Midbrain (tissue), 1 donor: ENCODE results near the gene FOXRED2.
"Not testable (repeated sequence)": the region's sequence is repeated elsewhere in the genome, so short reads cannot be mapped to it uniquely, and the experiment has no call there.

Experiments used
- DNase-seq: peaks from one replicate; lab custom pipeline; 2025; lab: John Stamatoyannopoulos, UW

The FOXRED2 gene

GRCh38 chr22:36469094-36469710, 37.6 kb downstream of the FOXRED2 start:
- DNase-seq, result no peak

DNA sequence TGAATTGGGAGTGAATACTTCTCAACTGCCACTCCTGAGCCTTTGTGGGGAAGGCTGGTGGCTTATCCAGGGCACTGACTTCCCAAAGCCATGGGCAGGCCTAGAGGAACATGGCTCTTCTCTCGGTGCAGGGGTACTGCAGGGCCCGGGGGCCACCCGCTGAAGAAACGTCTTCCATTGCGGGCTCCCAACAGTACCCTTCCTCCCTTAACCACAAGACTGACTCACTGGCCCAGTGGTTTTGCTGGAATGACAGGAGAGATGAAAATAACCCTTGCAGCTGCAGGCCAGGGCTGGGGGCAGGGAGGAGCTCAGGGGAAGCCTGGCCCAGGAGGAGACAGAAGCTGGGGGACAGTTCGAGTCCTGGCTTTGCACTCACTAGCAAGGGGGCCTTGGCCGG, 38.9 kb downstream of the FOXRED2 start:
- no peak for DNase-seq

DNA sequence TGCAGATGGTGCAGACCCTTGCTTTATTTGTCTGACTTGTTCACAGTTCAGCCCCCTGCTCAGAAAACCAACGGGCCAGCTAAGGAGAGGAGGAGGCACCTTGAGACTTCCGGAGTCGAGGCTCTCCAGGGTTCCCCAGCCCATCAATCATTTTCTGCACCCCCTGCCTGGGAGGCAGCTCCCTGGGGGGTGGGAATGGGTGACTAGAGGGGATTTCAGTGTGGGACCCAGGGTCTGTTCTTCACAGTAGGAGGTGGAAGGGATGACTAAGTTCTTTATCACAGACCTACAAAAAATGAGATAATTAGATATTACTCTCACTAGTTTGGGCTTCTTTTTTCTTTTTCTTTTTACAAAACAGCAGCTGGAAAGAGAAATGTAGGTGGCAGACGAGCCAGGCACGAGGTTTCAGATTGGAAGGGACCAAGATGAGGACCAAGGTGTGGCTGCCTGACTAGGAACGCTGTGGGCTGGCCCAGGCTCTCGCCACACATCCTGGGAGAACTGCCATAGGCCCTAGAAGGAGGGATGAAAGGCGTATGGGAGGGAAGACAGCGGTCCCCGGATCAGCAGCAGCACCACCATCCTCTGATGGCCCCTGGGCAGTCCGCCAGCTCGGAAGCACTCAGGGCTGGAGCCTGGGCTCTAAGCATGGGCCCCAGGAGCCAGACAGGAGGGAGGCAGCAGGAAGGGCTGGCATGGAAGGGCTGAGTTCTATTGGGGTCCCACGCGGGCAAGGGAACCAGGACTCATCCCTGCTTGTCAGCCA, 39.6 kb downstream of the FOXRED2 start:
- DNase-seq, result no peak

DNA sequence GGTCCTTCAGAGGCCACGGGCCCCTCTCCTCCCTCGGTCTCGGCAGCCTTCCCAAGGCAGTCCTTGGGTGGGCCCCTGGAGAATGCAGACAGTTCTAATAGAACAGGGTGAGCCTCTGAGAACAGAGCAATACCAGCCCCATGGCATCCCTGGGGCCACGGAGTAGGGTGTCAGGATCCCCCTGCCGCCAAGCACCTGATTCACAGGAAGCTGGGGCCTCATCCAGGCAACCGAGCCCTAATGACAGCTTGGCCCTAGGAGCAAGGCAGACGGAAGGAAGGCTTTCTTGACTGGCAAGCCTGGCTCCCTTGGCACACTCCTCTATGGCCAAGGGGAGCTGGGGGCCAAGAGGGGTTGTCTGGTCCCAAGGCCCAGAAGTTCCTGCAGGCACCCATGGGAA, 40.6 kb downstream of the FOXRED2 start:
- no peak for DNase-seq

GRCh38 chr22:36465232-36466021, 41.4 kb downstream of the FOXRED2 start:
- DNase-seq, result no peak

DNA sequence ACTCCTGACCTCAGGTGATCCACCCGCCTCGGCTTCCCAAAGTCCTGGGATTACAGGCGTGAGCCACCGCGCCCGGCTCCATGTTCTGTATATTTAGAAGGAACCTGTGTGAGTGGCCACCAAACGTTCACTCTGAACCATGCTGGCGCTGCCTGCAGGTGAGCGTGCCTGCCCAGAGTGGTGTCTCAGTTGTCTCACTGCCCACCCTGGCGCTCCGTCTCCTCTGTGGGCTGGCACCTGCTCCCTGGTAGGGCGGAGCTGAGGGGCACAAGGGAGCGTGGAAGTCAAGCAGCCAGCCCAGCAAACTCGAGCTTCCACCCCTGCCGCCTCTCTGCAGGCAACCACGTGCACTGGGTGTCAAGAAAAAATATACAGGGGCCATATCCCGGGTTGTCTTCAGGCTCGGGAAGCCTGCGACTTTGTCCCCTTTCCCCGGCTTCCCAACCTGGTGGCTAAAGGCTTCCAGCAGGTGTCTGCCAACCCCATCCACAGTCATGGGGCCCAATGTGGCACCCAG, 42.1 kb downstream of the FOXRED2 start:
- DNase-seq, result no peak

DNA sequence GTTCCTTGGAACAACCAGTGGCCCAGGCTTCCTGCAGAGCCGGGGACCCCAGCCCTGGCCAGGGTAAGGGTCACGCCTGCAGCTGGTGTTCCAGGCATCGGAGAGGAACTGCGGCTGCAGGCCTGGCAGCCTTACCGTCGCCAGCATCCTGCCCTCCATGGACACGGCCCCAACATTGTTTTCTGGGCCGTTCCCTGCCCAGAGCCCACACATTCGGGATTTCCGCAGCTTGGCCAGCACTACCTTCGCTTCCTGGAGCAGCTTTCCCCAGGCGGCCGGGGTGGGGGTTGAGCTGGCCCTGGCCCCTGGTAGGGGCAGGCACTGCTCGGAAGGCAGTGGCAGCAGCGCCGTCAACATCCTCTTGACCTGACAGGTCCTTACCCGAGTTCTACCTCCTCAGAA, 43.1 kb downstream of the FOXRED2 start:
- DNase-seq, result no peak

GRCh38 chr22:36461665-36462649, 44.9 kb downstream of the FOXRED2 start:
- no peak for DNase-seq

GRCh38 chr22:36460202-36460601, 46.6 kb downstream of the FOXRED2 start:
- DNase-seq, result no peak

- no peak for DNase-seq
Observed at GRCh38 chr22:36457688-36458450, 49.0 kb downstream of the FOXRED2 start.

GRCh38 chr22:36456464-36456845, 50.4 kb downstream of the FOXRED2 start:
- no peak for DNase-seq

DNA sequence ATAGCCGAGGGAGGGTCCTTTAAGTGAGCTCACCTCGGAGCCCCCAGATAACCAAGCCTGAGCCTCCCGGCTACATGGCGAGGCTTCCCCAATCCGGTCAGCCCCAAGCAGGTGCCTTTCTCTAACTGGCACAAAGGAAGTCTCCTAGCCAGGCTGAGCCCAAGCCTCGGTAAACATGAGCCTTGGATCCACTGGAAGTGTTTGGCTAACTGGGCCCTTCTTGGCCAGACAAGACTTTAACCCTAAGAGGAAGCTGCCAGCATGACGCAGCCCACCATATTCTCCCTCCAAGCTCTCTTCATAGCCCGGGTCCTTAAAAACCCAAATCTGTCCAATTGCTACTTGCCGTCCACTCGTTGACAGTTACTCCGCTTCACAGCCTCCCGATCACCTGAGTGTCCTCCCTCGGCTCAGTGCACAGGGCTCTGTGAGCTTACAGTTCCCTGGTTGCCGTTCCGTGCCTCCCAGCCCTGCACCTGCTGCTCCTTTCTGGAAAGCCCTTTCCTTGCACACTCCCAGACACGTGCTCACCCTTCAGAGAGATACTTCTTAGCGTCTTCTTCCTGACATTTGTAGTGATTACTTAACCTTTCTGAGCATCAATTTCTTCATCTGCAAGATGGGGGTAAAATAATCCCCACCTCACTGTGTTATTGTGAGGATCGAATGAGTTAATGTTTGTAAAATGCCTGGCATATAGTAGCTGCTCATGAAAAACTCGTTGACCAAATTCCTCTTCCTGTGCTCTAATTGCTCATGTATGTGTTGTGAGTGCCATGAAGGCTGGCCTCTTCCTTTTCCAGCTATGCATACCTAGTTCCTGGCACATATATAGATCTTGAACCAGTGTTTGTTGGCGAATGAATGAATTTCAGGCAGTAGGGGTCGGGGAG, 51.0 kb downstream of the FOXRED2 start:
- no peak for DNase-seq

DNA sequence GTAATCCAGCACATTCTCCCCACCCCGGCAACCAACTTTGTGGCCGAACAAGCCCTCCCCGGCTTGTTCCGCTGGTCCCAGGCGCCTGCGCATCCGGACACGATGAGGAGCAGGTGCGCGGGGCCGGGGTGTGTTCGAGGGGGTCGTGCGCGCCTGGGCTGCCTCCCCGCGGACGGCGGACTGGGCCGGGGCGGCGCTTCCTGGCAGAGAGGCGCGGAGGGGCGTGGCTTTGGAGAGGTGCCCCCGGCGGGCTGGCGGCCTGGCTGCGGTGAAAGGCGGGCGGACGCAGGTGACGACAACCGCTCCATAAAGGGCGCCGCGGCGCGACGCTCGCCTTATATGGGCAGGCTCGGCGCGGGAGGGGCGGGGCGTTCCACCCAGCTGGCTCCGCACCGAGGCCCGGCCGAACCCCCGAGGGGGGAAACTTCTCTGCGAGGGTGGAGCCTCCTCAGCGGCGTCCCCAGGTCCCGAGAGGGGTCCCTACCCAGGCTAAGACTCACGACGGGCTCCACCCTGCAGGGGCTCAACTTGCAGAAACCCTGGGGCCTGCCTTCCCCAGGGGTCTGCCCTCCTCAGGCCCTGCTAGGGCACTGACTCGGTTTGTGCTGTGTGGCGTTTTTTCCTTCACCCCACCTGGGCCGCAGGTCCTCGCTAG, 51.8 kb downstream of the FOXRED2 start:
- DNase-seq, result peak; percentile 61

DNA sequence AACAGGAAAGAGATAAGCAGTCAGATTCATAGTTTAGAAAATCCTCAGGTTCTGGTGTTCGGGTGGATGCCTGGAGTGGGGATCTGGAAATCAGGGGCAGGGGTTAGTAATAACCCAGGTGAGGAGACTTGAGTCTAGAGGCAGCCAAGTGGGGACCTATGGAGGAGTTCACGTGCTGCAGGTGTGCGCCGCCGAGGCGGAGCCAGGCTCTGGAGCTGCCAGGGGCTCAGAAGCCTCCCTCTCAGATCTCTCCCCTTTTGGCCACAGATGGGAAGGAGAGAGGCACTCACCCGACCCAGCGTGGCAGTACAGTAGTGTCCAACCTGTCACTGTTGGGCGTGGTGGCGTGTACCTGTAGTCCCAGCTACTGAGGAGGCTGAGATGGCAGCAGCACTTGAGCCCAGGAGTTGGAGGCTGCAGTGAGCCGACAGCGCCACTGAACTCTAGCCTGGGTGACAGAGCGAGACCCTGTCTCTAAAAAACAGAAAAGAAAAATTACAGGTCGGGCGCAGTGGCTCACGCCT, 52.9 kb downstream of the FOXRED2 start:
- DNase-seq, result no peak

GRCh38 chr22:36452978-36453607, 53.7 kb downstream of the FOXRED2 start:
- DNase-seq, result not testable (repeated sequence)

DNA sequence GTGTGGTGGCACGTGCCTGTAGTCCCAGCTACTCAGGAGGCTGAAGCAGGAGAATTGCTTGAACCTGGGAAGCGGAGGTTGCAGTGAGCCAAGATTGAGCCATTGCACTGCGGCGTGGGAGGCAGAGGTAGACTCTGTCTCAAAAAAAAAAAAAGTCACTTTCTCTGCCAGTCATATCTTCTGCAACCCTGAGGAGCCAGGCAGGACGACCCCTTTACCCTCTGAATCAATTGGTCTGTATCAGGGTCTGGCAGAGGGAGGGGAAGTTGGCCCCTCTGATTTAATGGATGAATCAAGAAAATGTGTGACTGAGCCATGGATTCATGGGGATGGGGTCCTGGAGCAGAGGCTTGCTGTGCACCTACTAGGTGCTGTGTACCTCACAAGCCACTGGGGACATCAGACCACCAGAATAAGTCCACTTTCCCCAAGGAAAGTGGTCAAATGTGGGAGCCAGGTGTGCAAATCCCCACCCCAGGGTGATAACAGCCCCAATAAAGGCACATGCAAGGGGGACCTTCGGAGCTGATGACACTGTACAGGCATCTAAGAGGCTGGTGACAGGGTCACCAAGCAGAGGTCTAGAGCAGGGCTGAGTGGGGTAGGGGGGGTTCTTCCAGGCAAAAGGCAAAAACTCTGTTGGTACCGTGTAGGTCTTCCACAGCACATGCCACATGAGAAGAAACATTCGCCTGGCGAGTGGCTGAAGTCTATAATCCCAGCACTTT, 54.4 kb downstream of the FOXRED2 start:
- no peak for DNase-seq

DNA sequence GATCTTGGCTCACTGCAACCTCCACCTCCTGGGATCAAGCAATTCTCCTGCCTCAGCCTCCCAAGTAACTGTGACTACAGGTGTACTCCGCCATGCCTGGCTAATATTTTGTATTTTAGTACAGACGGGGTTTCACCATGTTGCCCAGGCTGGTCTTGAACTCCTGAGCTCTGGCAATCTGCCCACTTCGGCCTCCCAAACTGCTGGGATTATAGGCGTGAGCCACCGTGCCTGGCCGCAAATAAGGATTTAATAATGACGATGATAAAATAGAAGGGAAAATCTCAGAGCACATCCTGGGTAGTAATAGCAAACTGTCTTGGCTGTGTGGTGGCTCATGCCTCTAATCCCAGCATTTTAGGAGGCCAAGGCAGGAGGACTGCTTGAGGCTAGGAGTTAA, 55.9 kb downstream of the FOXRED2 start:
- not testable (repeated sequence) for DNase-seq
